GM21528 (cell line): ENCODE data around the gene CDIPT.

Experiments
- ATAC-seq: cut with Tn5 transposase; IDR thresholded peaks from one replicate; pipeline ENCODE4 v1.9.1; 2021; ENCODE audit warnings: mild to moderate bottlenecking, moderate library complexity; ENCODE audit not compliant: unreplicated experiment, low FRiP score

Gene CDIPT

DNA sequence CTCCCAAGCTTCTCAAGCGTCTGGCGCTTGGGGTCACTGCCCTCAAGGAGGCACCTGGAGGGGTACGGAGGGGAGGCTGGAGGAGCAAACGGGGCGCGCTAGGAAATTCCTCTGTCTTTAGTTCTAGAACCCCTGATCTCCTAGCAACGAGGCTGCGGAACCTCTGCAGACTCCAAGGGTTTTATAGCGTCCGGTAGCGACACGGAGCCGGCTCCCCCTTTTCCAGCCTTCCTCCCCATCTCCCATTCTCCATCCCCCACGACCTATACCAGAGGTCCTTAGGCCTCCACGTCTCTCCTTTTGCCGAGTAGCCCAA, 601 bp upstream of the CDIPT start:
- no peak for ATAC-seq

DNA sequence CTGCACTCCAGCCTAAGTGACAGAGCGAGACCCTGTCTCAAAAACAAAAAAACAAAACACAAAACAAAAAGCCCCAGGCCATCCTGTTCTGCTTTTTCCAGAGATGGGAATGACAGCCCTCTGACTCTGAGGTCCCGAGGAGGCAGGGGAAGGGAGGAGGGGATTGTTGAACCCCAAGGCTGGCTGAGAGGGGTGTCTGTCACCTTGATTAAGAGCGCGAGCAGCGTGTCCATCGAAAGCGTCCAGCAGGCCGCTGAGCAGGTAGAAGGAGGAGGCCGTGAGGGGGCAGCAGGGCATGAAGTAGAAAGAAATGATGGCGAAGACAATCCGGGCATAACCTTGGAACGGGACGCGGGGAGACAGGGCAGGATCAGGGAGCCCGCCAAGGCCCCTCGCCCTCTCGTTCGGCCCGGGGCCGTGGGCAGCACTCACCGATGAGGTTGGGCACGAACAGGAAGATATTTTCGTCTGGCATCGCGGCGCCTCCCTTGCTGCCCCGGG, 593 bp downstream of the CDIPT start:
- ATAC-seq = no peak

DNA sequence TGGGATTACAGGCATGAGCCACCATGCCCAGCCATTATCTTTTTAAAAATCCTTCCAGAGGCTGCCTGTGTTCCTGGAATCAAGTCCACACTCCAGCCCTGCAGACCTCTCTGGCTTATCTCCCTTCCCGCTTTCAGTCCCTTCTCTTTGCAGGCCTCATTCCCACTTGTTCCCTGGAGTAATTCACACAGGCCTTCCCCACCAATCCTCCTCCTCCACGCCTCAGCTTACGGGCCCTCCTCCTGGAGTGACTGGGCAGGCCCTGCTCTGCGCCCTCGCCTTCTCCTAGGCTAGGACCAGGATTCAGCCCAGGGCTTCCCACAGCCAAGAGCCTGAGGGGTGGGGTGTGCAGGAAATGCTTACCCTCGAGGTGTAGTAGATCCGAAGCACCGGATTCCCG, 2.8 kb downstream of the CDIPT start:
- ATAC-seq = no peak

DNA sequence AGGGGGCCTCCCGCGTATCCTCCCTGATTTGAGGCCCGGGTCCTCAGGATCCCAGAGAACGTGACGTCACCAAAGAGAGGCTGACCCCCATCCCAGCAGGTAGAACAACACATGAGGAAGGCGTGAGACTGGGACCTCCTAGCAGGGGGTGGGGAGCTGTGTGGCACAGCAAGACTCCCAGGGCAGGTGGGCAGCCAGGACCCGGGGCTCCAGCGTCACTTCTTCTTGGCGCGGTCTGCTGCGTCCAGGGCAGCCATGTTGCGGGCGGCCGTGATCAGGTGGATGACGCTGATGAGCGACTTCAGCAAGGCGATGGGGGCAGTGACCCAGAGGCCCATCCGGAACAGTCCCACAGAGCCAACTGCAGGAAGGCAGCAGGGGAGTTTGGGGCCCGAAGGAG, 4.1 kb downstream of the CDIPT start:
- no peak for ATAC-seq

DNA sequence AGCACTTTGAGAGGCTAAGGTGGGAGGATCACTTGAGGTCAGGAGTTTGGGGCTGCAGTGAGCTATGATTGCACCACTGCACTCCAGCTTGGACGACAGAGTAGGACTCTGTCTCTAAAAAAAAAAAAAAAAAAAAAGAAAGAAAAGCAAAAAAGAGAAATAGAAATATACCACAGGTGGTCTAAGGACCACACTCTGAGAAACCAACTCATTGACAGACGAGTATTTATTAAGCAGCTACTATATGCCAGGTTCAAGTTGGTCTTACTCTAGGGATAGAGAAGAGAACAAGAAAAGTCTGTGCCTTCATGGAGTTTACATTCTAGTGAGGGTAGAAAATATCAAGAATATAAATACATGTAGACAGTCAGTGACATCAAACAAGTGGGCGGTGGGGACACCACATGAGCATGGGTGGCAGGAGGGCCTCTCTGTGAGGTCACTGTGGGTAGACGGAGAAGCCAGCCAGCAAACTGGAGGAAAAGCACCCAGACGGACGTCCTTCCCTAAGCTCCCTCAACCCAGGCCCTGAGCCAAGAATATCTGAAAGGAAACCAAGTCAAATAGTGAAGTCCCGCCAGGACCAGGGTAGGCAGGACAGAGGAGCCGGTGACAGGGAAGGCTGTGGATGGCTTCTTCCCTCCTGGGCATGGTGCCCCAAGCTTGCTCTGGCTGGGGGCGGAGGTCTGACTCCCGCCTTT, 4.7 kb downstream of the CDIPT start:
- no peak for ATAC-seq

DNA sequence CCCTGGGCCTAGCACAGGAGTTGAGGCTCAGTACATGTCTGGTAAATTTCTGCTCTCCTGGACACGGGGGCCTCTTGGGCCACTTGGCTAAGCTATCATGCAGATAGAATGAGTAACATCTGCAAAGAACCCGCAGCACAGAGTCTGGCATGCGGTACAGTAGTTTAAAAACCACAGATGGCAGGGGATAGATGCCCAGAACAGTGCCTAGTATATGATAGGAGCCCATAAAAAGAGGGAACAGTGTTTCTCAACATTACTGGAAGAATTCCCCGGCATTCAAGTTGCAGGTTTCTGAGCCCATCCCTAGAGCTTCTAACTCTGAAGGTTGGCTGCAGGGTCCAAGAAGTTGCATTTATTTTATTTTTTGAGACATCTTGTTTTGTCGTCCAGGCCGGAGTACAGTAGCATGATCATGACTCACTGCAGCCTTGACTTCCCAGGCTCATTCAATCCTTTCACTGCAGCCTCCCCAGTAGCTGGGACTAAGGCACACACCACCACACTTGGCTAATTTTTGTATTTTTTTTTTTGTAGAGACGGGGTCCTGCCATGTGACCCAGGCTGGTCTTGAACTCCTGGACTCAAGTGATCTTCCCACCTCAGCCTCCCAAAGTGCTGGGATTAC, 5.8 kb downstream of the CDIPT start:
- ATAC-seq = no peak

DNA sequence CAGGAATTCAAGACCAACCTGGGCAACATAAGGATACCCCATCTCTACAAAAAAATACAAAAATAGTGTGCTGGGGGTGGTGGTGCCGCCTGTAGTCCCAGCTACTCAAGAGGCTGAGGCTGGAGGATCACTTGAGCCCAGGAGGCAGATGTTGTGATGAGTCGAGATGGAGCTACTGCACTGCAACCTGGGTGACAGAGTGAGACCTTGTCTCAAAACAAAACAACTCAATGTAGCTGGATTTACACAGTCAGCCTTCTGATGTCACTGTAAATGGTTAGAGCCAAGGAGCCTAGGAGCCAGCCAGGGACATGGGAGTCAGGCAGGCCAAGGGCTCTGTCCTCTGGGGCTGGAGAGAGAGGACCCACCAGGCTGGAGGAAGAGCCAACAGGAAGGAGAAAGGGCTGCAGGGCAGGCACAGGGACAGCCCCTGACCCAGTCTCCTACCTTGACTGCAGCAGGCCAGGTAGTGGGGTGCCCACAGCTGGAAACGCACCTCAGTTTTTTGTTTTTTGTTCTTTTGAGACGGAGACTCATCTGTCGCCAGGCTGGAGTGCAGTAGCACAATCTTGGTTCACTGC, 8.4 kb downstream of the CDIPT start:
- no peak for ATAC-seq

DNA sequence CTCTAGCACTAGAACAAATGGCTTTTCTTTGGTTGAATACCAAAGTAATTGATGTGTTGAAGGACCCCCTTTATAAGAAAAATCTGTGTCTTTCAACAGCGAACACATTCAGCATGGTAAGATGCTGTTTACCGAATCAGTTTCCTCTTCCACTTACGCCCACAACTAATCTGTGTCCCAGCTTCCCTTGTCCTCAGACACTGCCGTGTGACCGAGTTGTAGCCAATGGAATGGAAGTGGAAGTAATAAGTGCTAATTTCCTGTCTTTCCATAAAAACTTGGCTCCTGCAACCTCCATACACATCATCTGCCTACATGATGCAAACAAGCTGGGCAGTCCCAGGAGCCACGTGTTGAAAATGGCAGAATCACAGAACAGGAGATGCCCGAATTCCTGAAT, 10.4 kb downstream of the CDIPT start:
- no peak for ATAC-seq

DNA sequence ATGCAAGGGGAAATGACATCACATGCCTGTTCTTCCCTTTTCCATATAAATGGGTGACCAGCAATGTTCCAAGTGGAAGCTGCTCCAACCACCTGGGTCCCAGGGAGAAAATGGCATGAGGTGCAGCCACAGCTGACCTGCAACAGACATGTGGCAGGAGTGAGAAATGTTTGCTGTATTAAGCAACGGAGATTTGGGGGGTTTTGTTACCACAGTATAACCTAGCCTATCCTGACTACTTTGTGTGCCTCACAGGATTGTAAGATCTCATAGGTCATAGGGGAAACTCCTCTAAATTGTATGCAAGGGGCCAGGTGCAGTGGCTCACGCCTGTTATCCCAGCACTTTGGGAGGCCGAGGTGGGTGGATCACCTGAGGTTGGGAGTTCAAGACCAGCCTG, 12.0 kb downstream of the CDIPT start:
- ATAC-seq = no peak

DNA sequence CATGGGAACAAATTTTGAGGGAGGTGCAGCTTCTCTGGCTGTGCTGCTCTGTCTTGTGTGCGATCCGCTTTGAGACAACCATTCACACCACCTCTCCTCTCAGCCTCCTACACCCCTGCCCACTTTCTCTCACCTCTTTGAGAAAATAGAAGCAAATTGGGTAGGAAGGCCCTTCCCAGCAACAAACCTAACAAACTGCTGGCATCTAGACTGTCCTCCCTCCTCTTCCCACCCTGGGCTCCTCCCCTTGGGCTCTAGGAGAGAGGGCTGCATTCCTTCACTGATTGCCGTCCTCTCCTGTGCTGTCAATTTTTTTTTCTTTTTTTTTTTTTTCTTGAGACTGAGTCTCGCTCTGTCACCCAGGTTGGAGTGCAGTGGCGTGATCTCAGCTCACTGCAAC, 13.5 kb downstream of the CDIPT start:
- ATAC-seq = no peak

DNA sequence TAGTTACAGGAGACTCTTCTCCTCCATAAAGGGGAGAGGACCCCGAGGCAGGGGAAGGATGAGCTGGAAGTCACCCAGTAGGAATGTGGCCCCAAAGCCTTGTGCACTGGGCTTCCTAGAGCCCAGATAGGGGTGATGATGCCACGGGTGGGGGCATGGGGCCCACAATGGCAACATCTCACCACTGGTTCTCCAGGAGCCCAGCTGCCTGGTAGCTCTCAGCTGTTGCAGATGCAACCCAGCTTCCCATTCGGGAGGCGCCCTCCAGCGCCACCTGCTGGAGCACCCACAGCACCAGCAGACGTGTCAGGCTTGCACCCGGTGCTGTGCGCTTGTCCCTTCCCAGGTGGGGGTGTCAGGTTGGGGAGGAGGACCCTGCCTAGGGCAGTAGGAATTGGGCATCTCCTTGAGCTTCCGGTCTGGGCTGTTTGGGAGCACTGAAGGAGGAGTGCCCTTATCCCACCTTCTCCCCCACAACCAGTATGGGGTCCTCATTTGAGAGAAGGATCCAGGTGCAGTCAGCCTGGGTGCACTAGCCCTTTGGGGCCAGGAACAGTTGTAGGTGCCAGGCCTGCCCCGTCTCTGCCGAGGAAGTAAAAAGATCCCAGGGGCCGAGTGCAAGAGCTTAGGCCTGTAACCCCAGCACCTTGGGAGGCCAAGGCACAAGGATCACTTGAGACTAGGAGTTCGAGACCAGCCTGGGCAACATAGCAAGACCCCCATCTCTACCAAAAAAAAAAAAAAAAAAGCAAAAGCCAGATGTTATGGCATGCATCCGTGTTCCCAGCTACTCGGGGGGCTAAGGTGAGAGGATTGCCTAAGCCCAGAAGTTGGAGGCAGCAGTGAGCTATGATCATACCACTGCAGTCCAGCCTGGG, 14.4 kb downstream of the CDIPT start:
- no peak for ATAC-seq

DNA sequence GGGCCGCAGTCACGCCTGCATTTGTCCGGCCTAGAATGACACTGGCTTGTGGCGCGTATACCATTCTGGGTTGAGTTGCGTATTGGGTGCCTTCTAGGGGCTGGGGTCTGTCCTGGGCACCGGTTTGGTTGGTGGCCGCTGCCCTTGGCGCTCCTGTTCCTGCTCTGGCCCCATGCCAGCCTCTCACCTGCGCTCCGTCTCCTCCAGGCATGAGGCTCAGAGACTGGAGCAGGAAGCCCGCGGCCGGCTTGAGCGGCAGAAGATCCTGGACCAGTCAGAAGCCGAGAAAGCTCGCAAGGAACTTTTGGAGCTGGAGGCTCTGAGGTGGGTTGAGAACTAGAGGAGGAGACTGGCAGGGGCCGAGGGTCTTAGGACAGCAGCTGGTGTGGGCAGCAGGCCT, 17.4 kb downstream of the CDIPT start:
- ATAC-seq = no peak

DNA sequence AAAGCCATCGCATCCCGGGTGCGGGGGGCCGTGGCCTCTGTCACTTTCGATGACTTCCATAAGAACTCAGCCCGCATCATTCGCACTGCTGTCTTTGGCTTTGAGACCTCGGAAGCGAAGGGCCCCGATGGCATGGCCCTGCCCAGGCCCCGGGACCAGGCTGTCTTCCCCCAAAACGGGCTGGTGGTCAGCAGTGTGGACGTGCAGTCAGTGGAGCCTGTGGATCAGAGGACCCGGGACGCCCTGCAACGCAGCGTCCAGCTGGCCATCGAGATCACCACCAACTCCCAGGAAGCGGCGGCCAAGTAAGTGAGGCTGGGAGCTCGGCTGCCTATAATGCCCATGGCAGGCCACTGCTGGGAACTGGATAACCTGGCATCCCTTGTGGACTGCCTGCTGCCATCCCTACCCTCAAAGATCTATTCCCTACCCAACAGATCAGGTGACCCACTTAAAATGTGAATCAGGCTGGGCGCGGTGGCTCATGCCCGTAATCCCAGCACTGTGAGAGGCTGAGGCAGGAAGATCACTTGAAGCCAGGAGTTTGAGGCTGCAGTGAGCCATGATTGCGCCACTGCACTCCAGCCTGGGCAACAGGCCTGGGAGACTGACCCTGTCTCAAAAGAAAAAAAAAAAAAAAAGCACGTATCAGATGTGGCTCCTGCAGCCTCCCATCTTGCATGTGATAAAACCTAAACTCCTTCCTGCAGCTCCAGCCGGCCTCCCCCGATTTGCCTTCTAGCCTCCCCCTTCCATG, 18.3 kb downstream of the CDIPT start:
- ATAC-seq = no peak

DNA sequence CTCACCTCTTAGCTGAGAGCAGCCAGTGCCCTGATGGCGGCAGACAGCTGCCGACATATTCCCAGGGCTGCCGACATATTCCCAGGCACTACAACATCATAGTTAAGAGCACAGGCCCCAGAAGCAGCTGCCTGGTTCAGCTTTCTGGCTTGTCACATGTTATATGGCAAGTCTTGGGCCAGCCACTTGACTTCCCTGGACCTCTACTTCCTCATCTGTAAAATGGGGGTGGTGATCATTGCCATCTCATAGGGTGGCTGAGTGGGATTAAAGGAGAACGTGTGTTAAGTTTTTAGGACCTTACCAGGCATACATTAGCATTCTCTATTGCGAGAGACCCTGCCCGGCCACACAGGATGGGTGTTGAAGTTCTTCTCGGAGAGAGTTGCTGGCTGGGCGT, 19.1 kb downstream of the CDIPT start:
- no peak for ATAC-seq

DNA sequence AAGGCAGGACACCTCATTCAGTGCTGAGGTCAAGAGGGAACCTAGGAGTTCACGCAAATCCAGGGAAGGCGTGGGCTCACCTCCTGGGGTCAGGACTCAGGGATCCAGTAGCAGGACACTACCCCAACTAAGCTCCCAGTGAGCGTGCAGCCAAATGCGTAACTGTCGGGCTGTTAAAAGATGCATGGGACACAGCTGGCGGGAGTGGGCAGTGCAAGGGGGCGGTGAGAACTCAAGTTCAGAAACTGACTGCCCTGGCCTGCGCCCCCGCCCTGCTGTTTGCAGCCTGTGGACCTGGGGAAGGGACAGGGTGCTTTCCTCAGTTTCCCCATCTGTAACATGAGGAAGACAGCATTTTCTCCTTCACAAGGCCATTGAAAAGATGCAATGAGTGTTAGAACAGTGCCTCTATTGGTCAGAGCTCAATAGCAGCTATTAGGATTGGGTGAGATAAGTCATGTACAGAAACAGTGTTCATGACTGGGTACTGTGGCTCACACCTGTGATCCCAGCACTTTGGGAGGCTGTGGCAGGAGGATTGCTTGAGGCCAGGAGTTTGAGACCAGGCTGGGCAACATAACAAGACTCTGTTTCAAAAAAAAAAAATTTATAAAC, 20.2 kb downstream of the CDIPT start:
- ATAC-seq = no peak

DNA sequence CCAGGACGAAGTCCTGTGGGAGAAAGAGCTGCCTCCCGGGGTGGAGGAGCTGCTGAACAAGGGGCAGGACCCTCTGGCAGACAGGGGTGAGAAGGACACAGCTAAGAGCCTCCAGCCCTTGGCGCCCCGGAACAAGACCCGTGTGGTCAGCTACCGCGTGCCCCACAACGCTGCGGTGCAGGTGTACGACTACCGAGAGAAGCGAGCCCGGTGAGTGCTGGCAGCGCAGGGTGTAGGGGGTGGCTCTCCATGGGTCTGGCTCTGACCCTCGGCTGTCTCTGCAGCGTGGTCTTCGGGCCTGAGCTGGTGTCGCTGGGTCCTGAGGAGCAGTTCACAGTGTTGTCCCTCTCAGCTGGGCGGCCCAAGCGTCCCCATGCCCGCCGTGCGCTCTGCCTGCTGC, 21.4 kb downstream of the CDIPT start:
- no peak for ATAC-seq

DNA sequence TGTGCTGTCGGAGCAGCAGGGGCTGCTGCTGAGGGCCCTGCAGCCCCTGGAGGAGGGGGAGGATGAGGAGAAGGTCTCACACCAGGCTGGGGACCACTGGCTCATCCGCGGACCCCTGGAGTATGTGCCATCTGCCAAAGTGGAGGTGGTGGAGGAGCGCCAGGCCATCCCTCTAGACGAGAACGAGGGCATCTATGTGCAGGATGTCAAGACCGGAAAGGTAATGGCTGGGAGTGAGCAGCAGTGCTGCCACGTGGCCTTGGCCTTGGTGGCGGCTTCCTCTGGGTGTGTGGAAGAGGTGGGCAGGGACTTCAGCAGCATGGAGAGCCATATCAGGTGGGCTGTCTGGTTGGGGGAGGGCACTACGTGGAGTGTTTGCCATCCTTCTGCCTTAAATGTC, 22.8 kb downstream of the CDIPT start:
- no peak for ATAC-seq

DNA sequence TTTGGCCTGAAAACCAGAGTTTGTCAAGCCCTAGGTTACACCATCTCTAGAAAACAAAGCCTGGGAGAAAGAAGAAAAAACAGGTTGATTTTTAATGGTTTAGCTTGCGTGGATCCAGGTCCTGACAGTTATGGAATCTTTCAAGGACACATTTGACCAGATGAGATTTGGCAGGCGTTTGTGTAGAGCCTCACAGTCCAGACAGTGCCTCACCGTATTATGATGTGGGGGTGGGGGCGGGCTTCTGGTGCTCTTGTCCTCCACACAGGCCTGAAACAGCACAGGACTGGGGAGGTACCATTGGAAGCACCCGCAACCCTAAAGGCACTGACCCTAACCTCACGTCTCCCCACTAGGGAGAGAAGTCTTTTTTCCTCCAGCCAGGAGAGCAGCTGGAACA, 23.2 kb downstream of the CDIPT start:
- no peak for ATAC-seq

DNA sequence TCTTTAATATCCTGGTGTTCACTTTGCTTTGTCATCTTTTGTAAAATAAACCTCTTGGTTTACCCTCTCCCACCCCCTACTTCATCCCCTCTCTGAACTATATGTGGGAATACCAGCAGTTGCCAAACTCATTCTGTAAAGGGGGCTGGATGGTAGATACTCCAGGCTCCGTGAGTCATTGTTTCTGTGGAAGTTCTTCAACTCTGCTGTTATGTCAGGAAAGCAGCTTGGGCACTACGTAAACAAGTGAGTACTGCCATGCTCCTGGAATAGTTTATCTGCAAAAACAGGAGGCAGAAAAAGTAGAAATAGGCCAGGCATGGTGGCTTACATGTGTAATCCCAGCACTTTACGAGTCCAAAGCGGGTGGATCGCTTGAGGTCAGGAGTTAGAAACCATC, 25.2 kb downstream of the CDIPT start:
- ATAC-seq = no peak

DNA sequence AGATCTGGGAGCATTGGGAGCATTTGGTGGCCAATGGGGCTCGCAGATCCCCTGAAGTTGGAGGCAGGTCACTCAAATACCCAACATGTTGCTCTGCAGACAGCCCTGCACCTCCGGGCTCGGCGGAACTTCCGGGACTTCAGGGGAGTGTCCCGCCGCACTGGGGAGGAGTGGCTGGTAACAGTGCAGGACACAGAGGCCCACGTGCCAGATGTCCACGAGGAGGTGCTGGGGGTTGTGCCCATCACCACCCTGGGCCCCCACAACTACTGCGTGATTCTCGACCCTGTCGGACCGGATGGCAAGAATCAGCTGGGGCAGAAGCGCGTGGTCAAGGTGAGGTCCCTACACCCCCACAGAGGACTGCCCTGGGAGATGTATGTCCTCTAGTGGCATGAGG, 26.4 kb downstream of the CDIPT start:
- ATAC-seq = no peak
